ENCODE data around the gene PLD6.
A peak's percentile ranks its signal among the peaks of the same experiment; 100 is the strongest.

The PLD6 gene

DNA sequence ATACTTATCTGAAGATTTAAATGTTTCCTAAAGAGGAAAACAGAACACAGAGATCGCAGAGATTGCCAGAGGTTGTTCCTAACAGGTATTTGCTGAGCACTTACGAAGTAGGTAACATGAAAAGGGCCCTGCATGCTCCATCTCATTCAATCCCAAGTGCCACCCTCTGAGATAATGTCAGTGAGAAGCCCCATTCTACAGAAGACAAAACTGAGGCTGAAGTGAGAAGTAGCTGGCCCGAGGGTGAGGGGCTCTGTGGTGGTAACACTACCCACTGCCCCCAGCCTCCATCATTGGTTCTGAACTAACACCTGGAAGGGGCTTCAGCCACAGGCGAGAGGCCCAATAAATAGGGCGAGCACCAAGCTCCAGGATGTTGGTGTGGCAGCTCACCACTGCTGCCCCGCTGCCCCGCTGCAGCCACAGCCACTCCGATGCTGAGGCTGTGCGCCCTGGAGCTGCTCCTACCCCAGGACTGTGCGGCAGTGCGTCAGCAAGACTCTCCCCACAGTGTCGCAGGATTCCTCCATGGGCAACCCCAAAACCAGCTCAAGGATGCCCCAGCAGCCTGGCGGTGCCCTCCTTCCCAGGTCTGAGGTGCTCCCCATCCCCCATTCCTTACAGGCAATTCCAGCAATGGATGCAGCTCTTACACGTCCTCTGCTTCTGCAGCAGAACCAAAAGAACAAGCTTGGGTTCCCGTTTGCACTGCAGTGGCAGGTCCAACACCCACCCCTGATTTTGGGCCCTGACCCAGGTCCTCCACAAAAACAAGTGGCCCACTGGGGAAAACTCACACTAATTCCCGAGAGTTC, 20.5 kb upstream of the PLD6 start:
- no peak for DNase-seq

DNA sequence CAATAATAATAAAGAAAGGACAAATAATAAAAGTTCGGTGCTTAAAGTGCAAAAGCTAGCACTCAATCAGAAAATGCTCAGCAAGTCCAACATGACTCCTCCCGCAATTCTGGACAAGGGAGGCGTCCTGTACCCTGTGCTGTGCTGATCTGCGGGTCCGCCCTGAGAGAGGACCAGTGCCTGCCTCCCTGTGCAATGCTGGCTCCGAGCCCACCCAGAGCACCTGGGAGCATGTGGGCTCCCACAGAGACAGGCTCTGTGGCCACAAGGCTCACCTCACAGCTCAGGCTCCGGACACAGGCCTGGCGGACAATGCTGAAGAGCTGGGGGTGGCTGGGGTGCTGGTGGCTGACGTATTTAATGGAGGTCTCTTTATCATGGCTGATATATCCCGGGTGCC, 19.8 kb upstream of the PLD6 start:
- no peak for DNase-seq

DNA sequence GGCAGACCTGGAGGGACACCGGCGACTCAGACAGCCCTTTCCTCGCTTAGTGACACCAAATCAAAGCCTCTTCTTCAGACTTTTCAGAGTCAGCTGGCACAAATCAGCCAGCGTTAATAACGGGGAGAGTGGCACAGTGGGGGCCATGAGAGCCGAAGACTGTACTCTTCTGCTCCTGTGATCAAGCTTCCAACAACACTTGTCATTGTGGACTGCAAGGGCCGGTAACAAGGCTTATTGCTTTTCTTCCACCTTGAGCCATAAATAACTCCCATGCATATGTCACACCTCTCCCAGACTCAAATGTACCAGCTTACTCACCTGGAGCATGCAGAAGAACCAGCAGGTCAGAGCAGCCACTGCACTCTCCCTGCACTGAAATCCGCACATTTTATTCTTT, 18.0 kb upstream of the PLD6 start:
- no peak for DNase-seq

DNA sequence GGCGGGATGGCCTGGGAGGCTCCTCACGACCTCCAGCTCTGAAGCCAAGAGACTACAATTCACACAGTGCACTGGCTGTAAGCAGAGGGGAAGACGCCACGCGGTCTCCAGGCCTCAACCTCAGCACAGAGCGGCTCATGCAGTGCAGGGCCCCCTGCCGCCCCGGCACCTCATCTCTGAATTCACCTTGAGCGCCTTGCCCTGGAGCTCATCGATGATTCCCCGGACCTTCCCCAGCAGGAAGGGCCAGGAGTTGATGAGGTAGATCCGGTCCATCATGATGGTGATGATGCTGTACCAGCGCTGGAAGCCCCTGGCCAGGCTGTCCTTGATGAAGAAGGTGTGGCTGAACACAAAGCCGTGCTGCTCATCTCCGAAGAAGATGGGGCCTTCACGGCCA, 17.6 kb upstream of the PLD6 start:
- no peak for DNase-seq

DNA sequence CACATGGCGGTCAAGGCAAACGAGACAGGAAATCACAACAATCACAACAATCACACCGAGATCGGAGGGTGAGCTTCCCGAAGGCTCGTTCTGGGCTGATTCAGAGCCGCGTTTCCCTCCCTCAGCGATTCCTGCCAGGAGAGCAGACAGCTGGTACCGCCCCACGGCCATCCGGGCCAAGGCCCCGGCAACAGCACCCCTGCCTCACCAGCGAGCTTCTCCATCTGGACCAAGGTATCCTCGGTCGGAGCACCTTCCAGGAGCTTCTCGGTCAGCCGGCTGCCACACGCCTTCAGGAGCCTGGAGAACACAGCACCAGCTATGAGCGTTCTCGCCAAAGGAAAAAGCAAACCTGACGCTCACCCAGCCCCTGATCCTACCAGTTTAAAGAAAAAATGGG, 15.2 kb upstream of the PLD6 start:
- no peak for DNase-seq

DNA sequence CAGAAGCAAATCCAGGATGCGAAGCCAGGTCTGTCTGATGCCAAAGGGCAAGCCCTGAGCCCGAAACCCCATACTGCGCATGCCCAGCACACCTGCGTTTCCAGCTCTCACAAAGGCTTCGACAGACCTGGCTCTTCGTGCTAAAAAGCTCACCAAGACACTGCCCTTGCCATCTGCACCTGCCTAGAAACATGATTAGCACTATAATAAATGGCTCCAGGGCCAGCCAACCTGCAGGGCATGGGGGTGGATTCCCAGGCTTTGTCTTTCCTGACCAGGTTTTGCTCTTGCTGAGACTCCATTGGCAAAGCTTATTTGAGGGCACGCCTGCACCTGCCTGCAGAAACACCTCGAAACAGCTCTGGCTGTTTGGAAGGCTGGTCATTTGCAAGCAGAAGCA, 14.4 kb upstream of the PLD6 start:
- no peak for DNase-seq

GRCh38 chr17:17217995-17218394, 11.9 kb upstream of the PLD6 start:
- DNase-seq = no peak

DNA sequence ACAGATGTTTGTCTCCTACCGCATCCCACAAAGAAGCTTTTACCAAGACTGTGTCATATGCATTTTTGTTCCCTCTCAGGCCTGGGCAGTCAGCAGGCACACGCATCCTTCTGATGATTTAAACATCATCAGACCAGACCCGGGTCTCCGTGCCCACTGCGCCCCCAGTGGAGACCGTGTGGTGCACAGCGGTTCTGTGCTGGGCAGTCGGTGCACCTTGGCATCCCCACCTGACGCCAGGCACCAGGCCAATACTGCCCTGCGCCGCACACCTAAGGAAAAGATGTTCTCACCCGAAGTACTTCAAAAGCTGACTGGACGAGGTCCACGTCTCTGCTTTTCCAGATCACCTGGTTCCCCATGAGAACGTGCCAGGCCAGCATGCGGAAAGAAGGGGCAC, 10.6 kb upstream of the PLD6 start:
- no peak for DNase-seq

DNA sequence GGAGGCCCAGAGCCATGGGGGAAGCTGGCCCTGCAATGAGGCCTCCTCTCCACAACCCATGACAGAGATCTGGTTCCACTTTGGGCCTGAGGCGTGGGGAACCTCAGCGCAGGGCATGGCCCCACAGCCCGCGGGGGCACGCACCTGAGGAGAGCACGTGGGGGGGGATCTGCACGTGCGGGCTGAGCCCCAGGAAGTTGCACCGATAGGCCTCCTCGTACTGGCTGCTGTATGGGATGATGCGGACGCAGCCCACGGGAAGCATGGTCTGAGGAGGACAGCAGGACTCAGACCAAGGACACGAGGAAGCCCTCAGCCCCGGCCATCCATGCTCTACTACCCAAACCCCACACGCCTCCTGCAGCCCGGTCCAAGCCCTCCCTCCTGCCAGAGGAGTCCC, 10.1 kb upstream of the PLD6 start:
- no peak for DNase-seq

GRCh38 chr17:17215575-17215974, 9.4 kb upstream of the PLD6 start:
- DNase-seq = no peak

DNA sequence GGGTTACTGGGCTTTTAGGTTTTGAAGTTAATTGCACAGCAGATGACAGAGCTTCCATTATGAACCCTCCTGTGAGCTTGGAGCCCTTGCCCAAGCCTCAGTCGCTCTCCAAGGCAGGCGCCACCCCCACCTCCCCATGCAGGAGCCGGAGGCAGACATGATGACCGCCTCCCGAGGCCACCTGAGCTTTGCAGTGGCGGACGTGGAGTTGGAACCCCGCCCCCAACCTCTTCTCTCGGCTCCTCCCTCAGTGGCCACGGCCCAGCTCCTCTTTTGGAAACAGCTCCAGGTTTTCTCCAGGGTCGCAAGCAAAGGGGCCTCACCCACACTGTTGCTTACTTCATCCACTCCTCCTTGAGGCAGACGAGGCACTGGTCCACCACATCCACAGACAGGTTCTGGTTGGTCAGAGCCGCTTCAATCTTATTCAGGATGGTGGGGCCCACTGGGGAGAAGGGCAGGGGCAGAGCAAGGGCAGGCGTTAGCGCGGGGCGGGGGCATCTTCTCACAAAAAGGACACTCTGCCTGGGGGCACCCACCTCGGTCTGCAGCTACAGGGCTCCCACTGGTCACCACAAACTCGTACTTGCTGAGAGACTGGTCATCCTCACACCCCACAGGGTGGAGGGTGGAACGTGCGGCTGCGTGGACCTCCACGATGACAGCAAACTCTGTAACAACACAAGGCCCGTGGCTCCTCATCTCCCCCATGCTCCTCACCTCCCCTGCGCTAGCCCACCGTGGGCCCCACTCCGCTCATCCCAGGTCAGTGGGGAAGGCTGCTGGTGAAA, 8.7 kb upstream of the PLD6 start:
- no peak for DNase-seq

DNA sequence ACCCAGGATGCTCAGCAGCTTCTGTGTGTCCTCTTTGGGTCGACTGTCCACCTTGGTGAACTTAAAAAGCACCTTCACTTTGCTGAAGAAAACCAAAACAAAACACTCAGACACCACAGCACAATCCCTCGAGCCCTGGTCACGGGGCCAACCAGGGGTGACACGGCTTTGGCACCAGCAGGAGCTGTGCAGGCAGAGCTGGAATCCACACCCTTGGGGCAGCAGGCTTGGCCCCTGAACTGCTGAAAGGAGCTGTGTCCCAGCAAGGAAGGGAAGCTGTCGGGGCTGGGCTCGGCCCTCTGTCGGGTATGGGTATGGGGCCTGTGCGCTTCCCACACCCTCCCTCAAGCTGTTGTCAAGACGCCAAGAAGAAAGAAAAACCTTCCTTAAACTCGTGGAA, 7.6 kb upstream of the PLD6 start:
- no peak for DNase-seq

DNA sequence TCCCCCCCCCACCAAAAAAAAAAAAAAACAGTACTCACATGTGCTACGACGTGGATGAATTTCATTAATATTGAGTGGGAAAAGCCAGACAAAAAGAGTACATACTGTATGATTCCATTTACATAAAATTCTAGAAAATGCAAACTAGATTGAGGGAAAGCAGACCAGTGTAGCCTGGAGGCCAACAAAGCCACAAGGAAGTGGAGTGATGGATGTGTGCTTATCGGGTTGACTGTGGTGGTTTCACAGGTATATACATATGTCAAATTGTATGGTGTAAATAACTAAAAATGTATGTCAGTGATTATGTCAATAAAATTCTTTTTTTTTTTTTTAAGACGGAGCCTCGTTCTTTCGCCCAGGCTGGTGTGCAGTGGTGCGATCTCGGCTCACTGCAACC, 1.9 kb upstream of the PLD6 start:
- DNase-seq = no peak

- no peak for DNase-seq
Measured at GRCh38 chr17:17206913-17207335, 791 bp upstream of the PLD6 start.

DNA sequence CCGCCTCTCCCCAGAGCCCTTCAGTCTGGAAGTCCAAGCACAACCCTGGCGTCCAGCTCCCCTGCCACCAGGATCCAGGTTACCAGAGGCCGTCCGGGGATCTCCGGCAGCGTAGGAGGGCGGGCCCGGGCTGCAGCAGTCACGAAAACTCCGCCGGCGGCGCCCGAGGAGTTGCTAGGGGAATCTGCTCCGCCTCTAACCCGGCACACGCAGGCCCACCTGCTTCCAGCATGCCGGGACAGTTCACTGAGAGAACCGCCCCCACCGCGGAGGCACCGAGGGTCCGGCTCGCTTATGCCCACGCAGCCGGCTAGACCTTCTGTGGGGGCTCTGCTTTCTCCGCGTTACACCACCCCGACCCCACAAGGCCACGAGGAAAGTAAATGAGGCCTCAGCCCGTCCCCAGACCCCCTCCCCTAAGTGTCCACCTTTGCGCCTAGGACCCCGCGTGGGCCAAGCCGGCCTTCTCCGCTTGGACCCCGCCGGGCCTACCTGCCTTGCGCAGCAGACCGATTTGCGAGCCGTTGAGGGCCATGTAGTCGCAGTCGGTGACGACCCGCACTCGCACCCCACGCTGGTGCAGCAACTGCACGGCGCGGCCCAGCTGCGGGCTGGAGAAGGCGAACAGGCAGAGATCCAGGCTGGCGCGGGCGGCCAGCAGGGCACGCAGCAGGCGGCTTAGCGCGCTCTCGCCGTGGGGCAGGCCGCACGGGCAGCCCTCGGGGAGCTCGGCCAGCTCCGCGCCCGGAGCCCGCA, 587 bp downstream of the PLD6 start:
- peak; percentile 49 for DNase-seq

DNA sequence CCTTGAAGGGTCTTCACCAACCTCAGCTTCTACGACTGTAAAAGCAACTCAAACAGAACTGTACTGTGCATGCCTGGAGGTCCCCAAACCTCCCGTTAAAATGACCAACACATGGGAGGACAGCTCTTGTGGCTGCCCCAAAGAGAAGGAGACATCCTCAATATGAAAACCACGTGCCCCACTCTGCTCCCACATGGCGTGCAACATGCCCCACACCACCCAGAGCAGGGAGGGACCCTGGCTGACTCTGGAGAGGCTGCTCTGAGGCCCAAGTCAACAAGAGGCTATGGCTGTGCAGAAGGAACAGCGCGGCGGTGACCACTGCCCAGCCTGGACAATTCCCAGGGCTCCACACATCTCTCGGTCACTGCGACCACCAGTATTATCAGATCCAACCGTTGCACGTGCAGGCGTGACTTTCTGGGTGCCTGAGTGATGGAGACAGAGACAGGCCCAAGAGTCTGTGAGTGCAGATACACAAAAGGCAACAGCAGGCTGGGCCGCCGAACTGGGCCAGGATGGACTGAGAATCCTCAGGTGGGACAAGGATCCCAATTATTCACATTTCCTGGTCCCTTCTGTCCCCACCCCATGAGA, 1.4 kb downstream of the PLD6 start:
- no peak for DNase-seq

DNA sequence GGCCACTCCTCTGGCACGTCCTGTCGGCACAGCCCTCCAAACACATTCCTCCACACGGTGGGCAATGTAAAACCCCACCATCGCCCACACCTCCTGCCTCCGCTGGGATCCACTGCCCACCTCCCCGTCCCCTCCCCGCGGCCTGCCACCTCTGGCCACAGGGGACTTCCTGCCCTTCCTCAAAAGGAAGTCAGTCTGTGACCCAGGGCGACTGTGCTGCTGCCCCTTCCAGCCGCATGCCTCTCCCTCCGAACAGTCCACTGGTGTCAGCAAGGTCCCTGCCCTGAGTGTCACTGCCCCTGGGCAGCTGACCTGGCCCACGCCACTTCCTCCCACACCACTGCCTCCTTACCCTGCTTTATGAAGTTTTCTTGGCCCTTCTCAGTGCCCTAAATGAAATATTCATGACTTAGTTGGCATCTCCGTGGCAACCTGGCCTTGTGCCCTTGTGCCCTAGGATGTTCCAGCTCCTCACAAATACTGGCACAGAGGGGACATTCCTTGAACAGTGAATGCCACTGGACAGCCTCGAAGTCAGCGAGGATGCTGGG, 2.0 kb downstream of the PLD6 start:
- DNase-seq = no peak

DNA sequence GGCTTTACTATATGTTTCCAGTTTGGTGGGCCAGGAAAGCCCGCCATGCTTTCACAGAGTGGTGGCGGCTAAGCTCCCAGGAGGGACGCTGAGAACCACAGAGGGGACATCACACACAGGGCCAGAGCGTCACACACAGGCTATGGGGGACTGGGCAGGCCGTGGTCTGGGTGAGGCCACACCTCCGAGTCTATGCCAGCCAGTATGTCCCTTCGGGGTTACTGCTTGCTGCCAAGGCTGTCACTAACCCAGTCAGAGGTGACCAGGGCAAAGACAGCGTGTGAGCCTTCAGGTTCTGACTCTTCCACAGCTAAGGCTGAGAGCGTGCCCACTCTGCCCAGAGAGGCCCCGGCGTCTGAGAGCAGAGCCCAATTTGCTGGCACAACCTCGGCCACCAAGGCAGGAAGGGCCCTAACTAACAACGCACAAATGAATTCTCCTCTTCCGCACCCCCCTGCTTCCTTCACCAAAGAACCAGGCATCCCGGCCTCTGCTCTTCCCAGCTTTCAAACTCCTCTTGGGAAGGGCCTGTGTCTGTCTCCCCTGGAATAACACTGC, 2.9 kb downstream of the PLD6 start:
- DNase-seq = no peak

- no peak for DNase-seq
Measured at GRCh38 chr17:17201907-17202306, 4.2 kb downstream of the PLD6 start.

DNA sequence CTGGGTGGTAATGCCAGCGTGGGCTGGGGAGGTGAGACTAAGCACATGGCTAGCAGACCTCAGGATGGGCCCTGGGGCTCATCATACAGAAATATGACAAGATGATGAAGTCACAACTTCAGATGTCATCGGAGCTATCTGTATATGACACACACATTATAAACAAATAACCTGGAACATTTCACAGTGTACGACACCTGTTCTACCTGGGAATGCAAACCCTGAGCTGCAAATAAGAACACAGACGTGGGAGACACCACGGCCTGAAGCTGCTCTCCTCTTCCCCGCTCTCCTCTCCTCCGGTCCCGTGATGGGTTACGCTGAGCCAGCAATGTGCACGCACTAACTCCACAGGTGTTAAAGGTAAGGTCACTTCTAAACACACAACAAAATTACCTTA, 4.9 kb downstream of the PLD6 start:
- no peak for DNase-seq

- no peak for DNase-seq
Measured at GRCh38 chr17:17200831-17201230, 5.3 kb downstream of the PLD6 start.

DNA sequence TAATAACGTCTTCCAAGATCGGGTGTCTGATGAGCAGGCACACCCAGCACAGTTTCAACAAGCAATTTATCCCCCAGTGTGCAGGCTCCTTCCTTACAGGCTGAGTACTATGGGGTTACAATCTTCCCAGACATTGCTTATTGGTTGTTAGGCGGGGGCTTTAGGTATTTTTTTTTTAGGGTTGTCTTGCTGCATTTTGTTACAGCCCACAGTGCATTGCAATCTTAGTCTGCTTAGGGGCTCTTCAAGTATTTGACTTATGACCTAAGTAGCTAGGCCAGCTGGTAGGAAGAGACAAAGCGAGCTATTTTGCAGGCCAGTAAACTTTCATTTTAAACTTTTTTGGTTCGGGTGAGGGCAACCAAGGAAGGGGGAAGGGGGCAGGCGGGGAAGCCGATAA, 5.8 kb downstream of the PLD6 start:
- DNase-seq = no peak

DNA sequence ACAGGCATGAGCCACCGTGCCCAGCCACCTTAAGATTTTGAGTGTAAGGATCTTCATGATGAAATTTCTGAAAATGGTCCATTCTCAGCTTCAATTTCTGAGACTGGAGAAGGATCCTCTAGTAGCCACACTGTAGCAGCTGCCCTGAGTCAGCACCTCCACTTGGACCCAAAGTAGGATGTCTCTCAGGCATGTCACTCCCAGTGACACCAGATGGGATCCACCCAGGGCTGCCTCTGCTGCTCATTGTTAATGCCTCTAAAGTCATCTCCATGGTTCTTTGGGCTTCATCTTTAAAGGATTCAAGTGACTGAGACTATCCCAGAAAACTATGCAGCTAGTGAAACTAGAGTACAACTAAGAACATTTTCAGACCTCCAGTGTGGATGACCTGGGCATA, 7.9 kb downstream of the PLD6 start:
- no peak for DNase-seq

All from CD4-positive, alpha-beta T cell treated with Interleukin-21 for 1 hour (primary cell).